ENCODE data around the gene MAN2C1.
"Not testable (repeated sequence)": the region's sequence is repeated elsewhere in the genome, so short reads cannot be mapped to it uniquely, and the experiment has no call there.

Gene MAN2C1

GRCh38 chr15:75346796-75347221 is 21.6 kb downstream of the MAN2C1 start, which contains the start of gene NEIL1:
TSS of gene NEIL1 (plus strand) at chr15:75347039. CDS start at chr15:75348906, 1,867 bp downstream.
- H3K4me2 ChIP-seq (ENCODE audit: insufficient read depth, low read length, poor library complexity, severe bottlenecking) = peak within 1 kb of the TSS; percentile 97
- H4K91ac ChIP-seq (ENCODE audit: low read depth, low read length, poor library complexity) = no peak within 1 kb of the TSS
- H2BK120ac ChIP-seq (ENCODE audit: low read depth, low read length) = peak within 1 kb of the TSS; percentile 91
- peak within 1 kb of the TSS; percentile 99 for H2AFZ ChIP-seq (ENCODE audit: low read length)
- H2BK5ac ChIP-seq (ENCODE audit: low read length) = no peak within 1 kb of the TSS
- peak within 1 kb of the TSS; percentile 93 for H3K9ac ChIP-seq (ENCODE audit: low read depth, low read length, poor library complexity)
- peak within 1 kb of the TSS; percentile 75 to 86 for H3K4me3 ChIP-seq (ENCODE audit: low read length in 2 of 2)
- peaks cover 0 to 3% of the 10 kb centered on the region in 2 donors for H3K9me3 ChIP-seq (replicated peaks in 1 of 2; ENCODE audit: control insufficient read depth in 2 of 2, insufficient read depth in 1 of 2, low read depth in 1 of 2, low read length in 2 of 2)
- peak within 1 kb of the TSS; percentile 15 for H3K23ac ChIP-seq (ENCODE audit: low read depth, low read length, poor library complexity)
- peaks cover 3 to 6% of the 10 kb centered on the region in 2 donors for H3K4me1 ChIP-seq (ENCODE audit: control insufficient read depth in 2 of 2, insufficient read depth in 1 of 2, low read depth in 1 of 2, low read length in 2 of 2)
- peaks cover 3% of the 10 kb centered on the region for H3K79me1 ChIP-seq (ENCODE audit: low read depth, low read length)
- WGBS, 2 donors (ENCODE audit: extremely low coverage in 2 of 2, insufficient read length in 2 of 2, insufficient replicate concordance in 1 of 2) = no CpG with 5 or more reads among the region's 20 CpGs
- H3K18ac ChIP-seq (ENCODE audit: low read length) = peak within 1 kb of the TSS; percentile 97
- H2AK5ac ChIP-seq (ENCODE audit: low read depth, low read length) = peak within 1 kb of the TSS; percentile 97
- peak within 1 kb of the TSS; percentile 33 for H2BK15ac ChIP-seq (ENCODE audit: low read length)
- H2BK12ac ChIP-seq (ENCODE audit: low read length) = no peak within 1 kb of the TSS
- peaks cover 0 to 23% (median 0%) of the 10 kb centered on the region in 3 experiments for H3K27me3 ChIP-seq (ENCODE audit: control insufficient read depth in 3 of 3, insufficient read depth in 3 of 3, low read depth in 1 of 3, low read length in 3 of 3)
- no peak within 1 kb of the TSS for H4K8ac ChIP-seq (ENCODE audit: low read depth, low read length)
- H3K4ac ChIP-seq (ENCODE audit: low read length) = no peak within 1 kb of the TSS
- H3K14ac ChIP-seq (ENCODE audit: low read length) = peak within 1 kb of the TSS; percentile 94
- H3K36me3 ChIP-seq (replicated peaks in 1 of 2; ENCODE audit: control insufficient read depth in 2 of 2, insufficient read depth in 2 of 2, low read length in 2 of 2) = peaks cover 0 to 2% of the 10 kb centered on the region in 2 donors
- no peak for DNase-seq (ENCODE audit: low spot score)
- no peak within 1 kb of the TSS for H3K27ac ChIP-seq (replicated peaks; ENCODE audit: low read length)

DNA sequence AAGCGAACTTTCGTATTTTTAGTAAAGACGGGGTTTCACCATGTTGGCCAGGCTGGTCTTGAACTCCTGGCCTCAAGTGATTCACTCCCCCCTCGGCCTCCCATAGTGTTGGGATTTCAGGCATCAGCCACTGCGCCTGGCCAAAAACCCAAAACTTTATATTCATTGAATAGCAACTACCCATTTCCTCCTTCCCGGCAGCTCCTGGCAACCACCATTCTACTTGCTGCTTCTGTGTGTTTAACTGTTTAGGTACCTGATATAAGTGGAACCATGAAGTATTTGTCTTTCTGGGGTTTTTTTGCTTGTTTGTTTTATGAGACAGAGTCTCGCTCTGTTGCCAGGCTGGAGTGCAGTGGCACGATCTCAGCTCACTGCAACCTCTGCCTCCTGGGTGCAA is 24.5 kb downstream of the MAN2C1 start:
- H2BK12ac ChIP-seq (ENCODE audit: low read length); H3K14ac ChIP-seq (ENCODE audit: low read length); H3K27ac ChIP-seq (replicated peaks; ENCODE audit: low read length); H3K9ac ChIP-seq (ENCODE audit: low read depth, low read length, poor library complexity); H3K79me1 ChIP-seq (ENCODE audit: low read depth, low read length); H2BK120ac ChIP-seq (ENCODE audit: low read depth, low read length); H4K91ac ChIP-seq (ENCODE audit: low read depth, low read length, poor library complexity); H4K8ac ChIP-seq (ENCODE audit: low read depth, low read length); H3K23ac ChIP-seq (ENCODE audit: low read depth, low read length, poor library complexity); H2AFZ ChIP-seq (ENCODE audit: low read length); H2BK5ac ChIP-seq (ENCODE audit: low read length); H2AK5ac ChIP-seq (ENCODE audit: low read depth, low read length); H3K4me1 ChIP-seq (ENCODE audit: control insufficient read depth in 2 of 2, insufficient read depth in 1 of 2, low read depth in 1 of 2, low read length in 2 of 2); H3K4me3 ChIP-seq (ENCODE audit: low read length in 2 of 2); DNase-seq (ENCODE audit: low spot score); H3K4me2 ChIP-seq (ENCODE audit: insufficient read depth, low read length, poor library complexity, severe bottlenecking); H3K4ac ChIP-seq (ENCODE audit: low read length); H2BK15ac ChIP-seq (ENCODE audit: low read length); H3K9me3 ChIP-seq (replicated peaks in 1 of 2; ENCODE audit: control insufficient read depth in 2 of 2, insufficient read depth in 1 of 2, low read depth in 1 of 2, low read length in 2 of 2); H3K18ac ChIP-seq (ENCODE audit: low read length): not testable (repeated sequence)
- Histone ChIP-seq H3K27me3 (ENCODE audit: control insufficient read depth in 3 of 3, insufficient read depth in 3 of 3, low read depth in 1 of 3, low read length in 3 of 3) (peaks cover 0 to 20% (median 0%) of the 10 kb centered on the region in 3 experiments), H3K36me3 (replicated peaks in 1 of 2; ENCODE audit: control insufficient read depth in 2 of 2, insufficient read depth in 2 of 2, low read length in 2 of 2) (peaks cover 0 to 23% of the 10 kb centered on the region in 2 donors)
- WGBS, 2 donors (ENCODE audit: extremely low coverage in 2 of 2, insufficient read length in 2 of 2, insufficient replicate concordance in 1 of 2) = no CpG with 5 or more reads among the region's 8 CpGs

DNA sequence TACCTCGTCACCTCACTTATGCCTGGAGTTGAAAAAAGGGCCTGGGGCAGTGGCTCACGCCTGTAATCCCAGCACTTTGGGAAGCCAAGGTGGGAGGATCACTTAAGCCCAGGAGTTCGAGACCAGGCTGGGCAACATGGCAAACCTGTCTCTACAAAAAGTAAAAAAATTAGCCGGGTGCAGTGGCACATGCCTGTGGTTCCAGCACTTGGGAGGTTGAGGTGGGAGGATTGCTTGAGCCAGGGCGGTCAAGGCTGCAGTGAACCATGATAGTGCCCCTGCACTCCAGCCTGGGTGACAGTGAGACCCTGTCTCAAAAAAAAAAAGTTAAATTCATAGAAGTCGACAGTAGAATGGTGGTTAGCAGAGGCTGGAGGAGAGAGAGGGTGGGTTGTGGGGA is 26.2 kb downstream of the MAN2C1 start:
- no peak overlapping the region for H2BK12ac ChIP-seq (ENCODE audit: low read length)
- H2BK15ac ChIP-seq (ENCODE audit: low read length) = no peak overlapping the region
- no peak overlapping the region for H2AK5ac ChIP-seq (ENCODE audit: low read depth, low read length)
- no peak overlapping the region for H4K8ac ChIP-seq (ENCODE audit: low read depth, low read length)
- no peak overlapping the region for H2BK5ac ChIP-seq (ENCODE audit: low read length)
- H3K27ac ChIP-seq (replicated peaks; ENCODE audit: low read length) = no peak overlapping the region
- no peak for DNase-seq (ENCODE audit: low spot score)
- no peak overlapping the region for H4K91ac ChIP-seq (ENCODE audit: low read depth, low read length, poor library complexity)
- H3K4me1 ChIP-seq (ENCODE audit: control insufficient read depth in 2 of 2, insufficient read depth in 1 of 2, low read depth in 1 of 2, low read length in 2 of 2) = no peaks in the 10 kb centered on the region
- H3K4ac ChIP-seq (ENCODE audit: low read length) = no peak overlapping the region
- no peak overlapping the region for H2BK120ac ChIP-seq (ENCODE audit: low read depth, low read length)
- H2AFZ ChIP-seq (ENCODE audit: low read length) = no peak overlapping the region
- H3K4me2 ChIP-seq (ENCODE audit: insufficient read depth, low read length, poor library complexity, severe bottlenecking) = no peak overlapping the region
- peaks cover 0 to 30% of the 10 kb centered on the region in 2 donors for H3K36me3 ChIP-seq (replicated peaks in 1 of 2; ENCODE audit: control insufficient read depth in 2 of 2, insufficient read depth in 2 of 2, low read length in 2 of 2)
- H3K9ac ChIP-seq (ENCODE audit: low read depth, low read length, poor library complexity) = no peak overlapping the region
- peaks cover 0 to 7% (median 0%) of the 10 kb centered on the region in 3 experiments for H3K27me3 ChIP-seq (ENCODE audit: control insufficient read depth in 3 of 3, insufficient read depth in 3 of 3, low read depth in 1 of 3, low read length in 3 of 3)
- no peak overlapping the region for H3K4me3 ChIP-seq (ENCODE audit: low read length in 2 of 2)
- no peaks in the 10 kb centered on the region for H3K79me1 ChIP-seq (ENCODE audit: low read depth, low read length)
- H3K23ac ChIP-seq (ENCODE audit: low read depth, low read length, poor library complexity) = no peak overlapping the region
- no peak overlapping the region for H3K14ac ChIP-seq (ENCODE audit: low read length)
- no peak overlapping the region for H3K18ac ChIP-seq (ENCODE audit: low read length)
- no peaks in the 10 kb centered on the region for H3K9me3 ChIP-seq (replicated peaks in 1 of 2; ENCODE audit: control insufficient read depth in 2 of 2, insufficient read depth in 1 of 2, low read depth in 1 of 2, low read length in 2 of 2)
- no CpG with 5 or more reads among the region's 6 CpGs for WGBS, 2 donors (ENCODE audit: extremely low coverage in 2 of 2, insufficient read length in 2 of 2, insufficient replicate concordance in 1 of 2)

DNA sequence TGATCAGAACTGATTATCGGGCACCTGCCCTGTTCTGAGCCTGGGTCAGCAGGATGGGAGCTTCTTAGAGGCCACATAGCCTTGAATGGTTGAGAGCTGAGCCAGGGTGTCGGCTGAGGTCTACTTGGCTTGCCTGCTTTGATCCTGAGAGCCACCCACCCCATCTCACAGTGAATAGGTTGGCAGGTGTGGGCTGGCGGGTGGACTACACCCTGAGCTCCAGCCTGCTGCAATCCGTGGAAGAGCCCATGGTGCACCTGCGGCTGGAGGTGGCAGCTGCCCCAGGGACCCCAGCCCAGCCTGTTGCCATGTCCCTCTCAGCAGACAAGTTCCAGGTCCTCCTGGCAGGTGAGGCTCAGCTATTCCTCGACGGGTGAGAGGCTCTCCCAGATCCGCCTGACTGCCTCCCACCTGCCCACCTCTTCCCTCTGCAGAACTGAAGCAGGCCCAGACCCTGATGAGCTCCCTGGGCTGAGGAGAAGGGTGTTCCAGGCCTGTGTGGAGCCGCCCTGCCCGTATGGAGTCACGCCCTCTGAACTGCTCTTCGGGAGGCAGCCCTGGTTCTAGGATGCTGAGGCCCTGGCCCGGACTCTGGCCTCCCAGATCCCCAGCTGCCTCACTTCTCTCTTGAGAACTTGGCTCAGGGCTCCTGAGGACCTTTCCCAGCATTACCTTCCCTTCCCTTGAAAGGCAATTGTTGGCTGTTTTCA is 28.7 kb downstream of the MAN2C1 start:
- Histone ChIP-seq H3K4me2 (ENCODE audit: insufficient read depth, low read length, poor library complexity, severe bottlenecking) (no peak overlapping the region), H3K4ac (ENCODE audit: low read length) (no peak overlapping the region), H3K9ac (ENCODE audit: low read depth, low read length, poor library complexity) (no peak overlapping the region)

More for the DNA sequence above, 28.7 kb downstream of the MAN2C1 start:
- H3K79me1 ChIP-seq (ENCODE audit: low read depth, low read length) = peaks cover 6% of the 10 kb centered on the region
- WGBS, 2 donors (ENCODE audit: extremely low coverage in 2 of 2, insufficient read length in 2 of 2, insufficient replicate concordance in 1 of 2) = no CpG with 5 or more reads among the region's 13 CpGs
- H3K36me3 ChIP-seq (replicated peaks in 1 of 2; ENCODE audit: control insufficient read depth in 2 of 2, insufficient read depth in 2 of 2, low read length in 2 of 2) = peaks cover 0 to 30% of the 10 kb centered on the region in 2 donors
- no peak for DNase-seq (ENCODE audit: low spot score)
- H4K8ac ChIP-seq (ENCODE audit: low read depth, low read length) = no peak overlapping the region
- no peak overlapping the region for H2BK5ac ChIP-seq (ENCODE audit: low read length)
- H3K27ac ChIP-seq (replicated peaks; ENCODE audit: low read length) = no peak overlapping the region
- H2AFZ ChIP-seq (ENCODE audit: low read length) = no peak overlapping the region
- no peak overlapping the region for H2BK15ac ChIP-seq (ENCODE audit: low read length)
- no peaks in the 10 kb centered on the region for H3K27me3 ChIP-seq (ENCODE audit: control insufficient read depth in 3 of 3, insufficient read depth in 3 of 3, low read depth in 1 of 3, low read length in 3 of 3)
- no peak overlapping the region for H2BK12ac ChIP-seq (ENCODE audit: low read length)
- no peak overlapping the region for H3K4me3 ChIP-seq (ENCODE audit: low read length in 2 of 2)
- no peak overlapping the region for H4K91ac ChIP-seq (ENCODE audit: low read depth, low read length, poor library complexity)
- no peaks in the 10 kb centered on the region for H3K9me3 ChIP-seq (replicated peaks in 1 of 2; ENCODE audit: control insufficient read depth in 2 of 2, insufficient read depth in 1 of 2, low read depth in 1 of 2, low read length in 2 of 2)
- H3K14ac ChIP-seq (ENCODE audit: low read length) = no peak overlapping the region
- no peak overlapping the region for H3K18ac ChIP-seq (ENCODE audit: low read length)
- H3K4me1 ChIP-seq (ENCODE audit: control insufficient read depth in 2 of 2, insufficient read depth in 1 of 2, low read depth in 1 of 2, low read length in 2 of 2) = peaks cover 4 to 5% of the 10 kb centered on the region in 2 donors
- no peak overlapping the region for H2BK120ac ChIP-seq (ENCODE audit: low read depth, low read length)
- H2AK5ac ChIP-seq (ENCODE audit: low read depth, low read length) = no peak overlapping the region
- H3K23ac ChIP-seq (ENCODE audit: low read depth, low read length, poor library complexity) = no peak overlapping the region

Measured in neuronal stem cell (in vitro differentiated cells).